Neural cell (in vitro differentiated cells): ENCODE data around the gene ABCA8. TPM values are rescaled to one million over a fixed set of nuclear protein-coding genes. Genes with fewer than 3 reads are reported as not detected.

Experiments
- H2AFZ ChIP-seq: fragments of 200-600, 300-800 bp; sonication (generic), shearing (Covaris generic); 2 replicates; pipeline ENCODE4 v1.6.0; 2014; ENCODE audit warnings: low read depth, mild to moderate bottlenecking, antibody characterized with exemption, low read length, moderate library complexity
- H3F3A ChIP-seq: fragments of 200-600 bp; shearing (Covaris generic); 2 replicates; pipeline ENCODE4 v1.6.1; 2016; ENCODE audit warnings: mild to moderate bottlenecking, moderate library complexity, mixed read lengths, antibody characterized with exemption, low read length; ENCODE audit not compliant: insufficient read depth, poor library complexity, severe bottlenecking
- H3K27ac ChIP-seq: fragments of 200-600, 300-800 bp; sonication (generic), shearing (Covaris generic); 2 replicates; pipeline ENCODE4 v1.5.1; 2014; ENCODE audit warnings: mild to moderate bottlenecking, low read length, moderate library complexity
- H3K27me3 ChIP-seq: fragments of 300-800, 200-600 bp; sonication (generic), shearing (Covaris generic); 2 replicates; pipeline ENCODE4 v1.6.0; 2014; ENCODE audit warnings: mild to moderate bottlenecking, low read depth, low read length, moderate library complexity; ENCODE audit not compliant: insufficient read depth
- H3K36me3 ChIP-seq: fragments of 300-800, 200-600 bp; sonication (generic), shearing (Covaris generic); 2 replicates; pipeline ENCODE4 v1.5.1; 2014; ENCODE audit warnings: mild to moderate bottlenecking, antibody characterized with exemption, low read length, moderate library complexity; ENCODE audit not compliant: insufficient read depth
- H3K4me2 ChIP-seq: fragments of 300-800, 200-600 bp; sonication (generic), shearing (Covaris generic); 2 replicates; pipeline ENCODE4 v1.6.0; 2014; ENCODE audit warnings: mild to moderate bottlenecking, low read length
- H3K4me3 ChIP-seq: fragments of 300-800, 200-600 bp; sonication (generic), shearing (Covaris generic); 2 replicates; pipeline ENCODE4 v1.5.1; 2014; ENCODE audit warnings: mild to moderate bottlenecking, low read length, moderate library complexity
- H3K79me2 ChIP-seq: fragments of 200-600 bp; shearing (Covaris generic); replicated peaks from 2 replicates; pipeline ENCODE4 v1.6.0; 2014; ENCODE audit warnings: mild to moderate bottlenecking, low read length, moderate library complexity; ENCODE audit not compliant: insufficient read depth
- H3K9ac ChIP-seq: fragments of 300-800, 200-600 bp; sonication (generic), shearing (Covaris generic); 2 replicates; pipeline ENCODE4 v1.6.1; 2016; ENCODE audit warnings: mild to moderate bottlenecking, low read length, mixed read lengths
- H3K9me2 ChIP-seq: fragments of 200-600 bp; shearing (Covaris generic); 2 replicates; pipeline ENCODE4 v1.6.1; 2016; ENCODE audit warnings: mild to moderate bottlenecking, low read length, mixed read lengths; ENCODE audit not compliant: insufficient read depth
- H3K9me3 ChIP-seq: fragments of 200-600, 300-800 bp; sonication (generic), shearing (Covaris generic); 2 replicates; pipeline ENCODE4 v1.6.1; 2016; ENCODE audit warnings: mild to moderate bottlenecking, mixed run types, low read length, moderate library complexity, mixed read lengths
- H4K20me1 ChIP-seq: fragments of 200-600 bp; shearing (Covaris generic); 2 replicates; pipeline ENCODE4 v1.6.1; 2016; ENCODE audit warnings: mild to moderate bottlenecking, mixed run types; ENCODE audit not compliant: insufficient read depth
- EP300 ChIP-seq: fragments of 450-650 bp; conservative IDR thresholded peaks from 2 replicates; pipeline ENCODE4 v1.6.1; 2014; ENCODE audit warnings: antibody characterized with exemption, mild to moderate bottlenecking, moderate library complexity; ENCODE audit not compliant: poor library complexity, severe bottlenecking
- EZH2 ChIP-seq: fragments of 200-600, 300-800 bp; shearing (Covaris generic), sonication (generic); IDR thresholded peaks from 2 replicates; pipeline ENCODE4 v1.6.1; 2014; ENCODE audit warnings: antibody characterized with exemption, low read length, borderline replicate concordance, mild to moderate bottlenecking; ENCODE audit not compliant: insufficient read depth, poor library complexity, severe bottlenecking
- MXI1 ChIP-seq: fragments of 450-650 bp; conservative IDR thresholded peaks from 2 replicates; pipeline ENCODE4 v1.6.1; 2014; ENCODE audit warnings: antibody characterized with exemption, mild to moderate bottlenecking; ENCODE audit not compliant: poor library complexity, severe bottlenecking
- POLR2AphosphoS5 ChIP-seq: IDR thresholded peaks from 2 replicates; pipeline ENCODE4 v1.6.1; 2012
- RAD21 ChIP-seq: fragments of 450-650 bp; conservative IDR thresholded peaks from 2 replicates; pipeline ENCODE4 v1.6.1; 2014; ENCODE audit warnings: antibody characterized with exemption, mild to moderate bottlenecking, moderate library complexity
- REST ChIP-seq: IDR thresholded peaks from 2 replicates; pipeline ENCODE4 v1.6.1; 2012; ENCODE audit warnings: borderline replicate concordance
- SMC3 ChIP-seq: fragments of 450-650 bp; conservative IDR thresholded peaks from 2 replicates; pipeline ENCODE4 v1.6.1; 2014; ENCODE audit warnings: antibody characterized with exemption, mild to moderate bottlenecking, moderate library complexity; ENCODE audit not compliant: poor library complexity
- TAF1 ChIP-seq: IDR thresholded peaks from 2 replicates; pipeline ENCODE4 v1.6.1; 2012; ENCODE audit warnings: low read depth
- polyA plus RNA-seq: library from polyadenylated mRNA; depleted of rRNA; stranded (reverse); fragments of >200 nt; gene quantifications from 2 replicates; pipeline ENCODE4 v1.2.3, GENCODE V29; 2014
- TF ChIP-seq, protein P1 (sequence below): fragments of 450-650 bp; IDR thresholded peaks from 2 replicates; pipeline ENCODE4 v1.5.1; 2014; ENCODE audit warnings: antibody characterized with exemption, mild to moderate bottlenecking, moderate library complexity; ENCODE audit not compliant: poor library complexity, severe bottlenecking

The ABCA8 gene
- polyA plus RNA-seq, 1 donor from 2014 or later: not detected

GRCh38 chr17:68865584-68865983 is 89.6 kb downstream of the ABCA8 start:
- H3K9me3 ChIP-seq: no peaks in the 10 kb centered on the region
- H3K9ac ChIP-seq: no peak overlapping the region
- H3K27me3 ChIP-seq: no peaks in the 10 kb centered on the region
- H3K4me3 ChIP-seq: no peak overlapping the region
- no peak overlapping the region for H2AFZ ChIP-seq
- no peak overlapping the region for H3K4me2 ChIP-seq
- TF ChIP-seq SMC3 (no peak), MXI1 (no peak), TAF1 (no peak), RAD21 (no peak), EZH2 (no peak), POLR2AphosphoS5 (no peak), REST (no peak), EP300 (no peak)
- TF ChIP-seq, protein P1, sequence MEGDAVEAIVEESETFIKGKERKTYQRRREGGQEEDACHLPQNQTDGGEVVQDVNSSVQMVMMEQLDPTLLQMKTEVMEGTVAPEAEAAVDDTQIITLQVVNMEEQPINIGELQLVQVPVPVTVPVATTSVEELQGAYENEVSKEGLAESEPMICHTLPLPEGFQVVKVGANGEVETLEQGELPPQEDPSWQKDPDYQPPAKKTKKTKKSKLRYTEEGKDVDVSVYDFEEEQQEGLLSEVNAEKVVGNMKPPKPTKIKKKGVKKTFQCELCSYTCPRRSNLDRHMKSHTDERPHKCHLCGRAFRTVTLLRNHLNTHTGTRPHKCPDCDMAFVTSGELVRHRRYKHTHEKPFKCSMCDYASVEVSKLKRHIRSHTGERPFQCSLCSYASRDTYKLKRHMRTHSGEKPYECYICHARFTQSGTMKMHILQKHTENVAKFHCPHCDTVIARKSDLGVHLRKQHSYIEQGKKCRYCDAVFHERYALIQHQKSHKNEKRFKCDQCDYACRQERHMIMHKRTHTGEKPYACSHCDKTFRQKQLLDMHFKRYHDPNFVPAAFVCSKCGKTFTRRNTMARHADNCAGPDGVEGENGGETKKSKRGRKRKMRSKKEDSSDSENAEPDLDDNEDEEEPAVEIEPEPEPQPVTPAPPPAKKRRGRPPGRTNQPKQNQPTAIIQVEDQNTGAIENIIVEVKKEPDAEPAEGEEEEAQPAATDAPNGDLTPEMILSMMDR: no peak
- no peaks in the 10 kb centered on the region for H3K9me2 ChIP-seq
- H3K27ac ChIP-seq: no peak overlapping the region
- no peaks in the 10 kb centered on the region for H4K20me1 ChIP-seq
- no peaks in the 10 kb centered on the region for H3F3A ChIP-seq
- no peaks in the 10 kb centered on the region for H3K36me3 ChIP-seq
- no peaks in the 10 kb centered on the region for H3K79me2 ChIP-seq

GRCh38 chr17:68863091-68863652 is 92.0 kb downstream of the ABCA8 start:
- H3K4me3 ChIP-seq: no peak overlapping the region

More at GRCh38 chr17:68863091-68863652, 92.0 kb downstream of the ABCA8 start:
- Histone ChIP-seq H3F3A (no peaks in the 10 kb centered on the region), H3K9me3 (no peaks in the 10 kb centered on the region), H3K36me3 (no peaks in the 10 kb centered on the region), H3K9me2 (no peaks in the 10 kb centered on the region), H2AFZ (no peak overlapping the region), H3K27me3 (no peaks in the 10 kb centered on the region), H3K9ac (no peak overlapping the region), H4K20me1 (no peaks in the 10 kb centered on the region), H3K4me2 (no peak overlapping the region), H3K79me2 (no peaks in the 10 kb centered on the region), H3K27ac (no peak overlapping the region)
- no peak for TF ChIP-seq REST
